ENCODE results near the gene TIMM22. TPM values are rescaled to one million over a fixed set of nuclear protein-coding genes. Genes with fewer than 3 reads are reported as not detected.

The TIMM22 gene
- total and polyA plus RNA-seq, 2 of the 13 experiments (the other 11 are each of a cell fraction or from before 2014, with no cell fraction given), result 6.2 to 15.5 TPM

DNA sequence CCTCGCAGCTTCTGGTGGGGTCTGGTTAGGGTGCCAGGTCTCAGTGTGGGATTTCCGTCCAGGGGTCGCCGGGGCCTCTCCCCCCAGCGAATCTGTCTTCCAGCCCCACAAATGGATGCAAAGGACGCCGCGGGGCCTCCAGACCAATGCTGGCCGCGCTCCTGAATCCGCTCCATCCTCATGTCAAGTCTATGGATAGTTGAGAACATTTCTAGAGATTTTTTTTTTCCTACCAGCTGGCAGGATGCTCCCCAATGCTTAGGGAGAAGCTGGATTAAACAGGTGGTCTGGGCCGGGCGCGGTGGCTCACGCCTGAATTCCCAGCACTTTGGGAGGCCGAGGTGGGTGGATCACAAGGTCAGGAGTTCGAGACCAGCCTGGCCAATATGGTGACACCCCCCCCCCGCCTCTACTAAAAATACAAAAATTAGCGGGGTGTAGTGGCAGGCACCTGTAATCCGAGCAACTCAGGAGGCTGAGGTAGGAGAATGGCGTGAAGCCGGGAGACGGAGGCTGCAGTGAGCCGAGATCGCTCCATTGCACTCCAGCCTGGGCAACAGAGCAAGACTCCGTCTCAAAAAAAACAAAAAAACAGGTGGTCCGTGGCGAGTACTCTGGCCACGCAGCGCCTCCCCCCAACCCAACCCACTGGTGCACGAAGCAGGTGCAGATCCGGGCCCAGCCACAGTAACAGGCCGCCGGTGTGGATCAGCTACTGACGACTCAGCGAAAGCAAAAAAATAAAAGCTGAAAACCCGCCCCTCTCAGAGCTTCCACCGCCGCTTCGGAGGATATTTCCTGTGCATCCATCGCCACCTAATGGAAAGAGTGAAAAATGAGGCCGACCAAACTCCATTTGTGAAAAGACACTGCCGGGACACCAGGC lies 16.3 kb upstream of the TIMM22 start (continued):
- TF ChIP-seq, protein P1, sequence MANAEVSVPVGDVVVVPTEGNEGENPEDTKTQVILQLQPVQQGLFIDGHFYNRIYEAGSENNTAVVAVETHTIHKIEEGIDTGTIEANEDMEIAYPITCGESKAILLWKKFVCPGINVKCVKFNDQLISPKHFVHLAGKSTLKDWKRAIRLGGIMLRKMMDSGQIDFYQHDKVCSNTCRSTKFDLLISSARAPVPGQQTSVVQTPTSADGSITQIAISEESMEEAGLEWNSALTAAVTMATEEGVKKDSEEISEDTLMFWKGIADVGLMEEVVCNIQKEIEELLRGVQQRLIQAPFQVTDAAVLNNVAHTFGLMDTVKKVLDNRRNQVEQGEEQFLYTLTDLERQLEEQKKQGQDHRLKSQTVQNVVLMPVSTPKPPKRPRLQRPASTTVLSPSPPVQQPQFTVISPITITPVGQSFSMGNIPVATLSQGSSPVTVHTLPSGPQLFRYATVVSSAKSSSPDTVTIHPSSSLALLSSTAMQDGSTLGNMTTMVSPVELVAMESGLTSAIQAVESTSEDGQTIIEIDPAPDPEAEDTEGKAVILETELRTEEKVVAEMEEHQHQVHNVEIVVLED (CRISPR knock-in tag; IDR thresholded peaks at IDR 0.05; ENCODE audit: borderline replicate concordance), result no peak
- TF ChIP-seq NFYB (CRISPR knock-in tag; IDR thresholded peaks at IDR 0.05) (no peak), HCFC1 (IDR thresholded peaks at IDR 0.05; ENCODE audit: low read depth, low read length) (no peak), SETDB1 (CRISPR knock-in tag; IDR thresholded peaks at IDR 0.05; ENCODE audit: borderline replicate concordance) (no peak), AGO1 (IDR thresholded peaks at IDR 0.05; ENCODE audit: low read depth, low read length, poor library complexity, severe bottlenecking) (no peak), SOX13 (IDR thresholded peaks at IDR 0.05) (no peak), SOX13 (CRISPR knock-in tag; conservative IDR thresholded peaks at IDR 0.05 in 1 of 2, IDR thresholded peaks at IDR 0.05 in 1 of 2) (no peak), MBD4 (IDR thresholded peaks at IDR 0.05; ENCODE audit: borderline replicate concordance, low read length) (no peak), ZNF263 (CRISPR knock-in tag; IDR thresholded peaks at IDR 0.05) (no peak), POLR2AphosphoS2 (IDR thresholded peaks at IDR 0.05; ENCODE audit: low read depth, low read length) (no peak), JDP2 (CRISPR knock-in tag; IDR thresholded peaks at IDR 0.05; ENCODE audit: borderline replicate concordance) (no peak), NCOA1 (CRISPR knock-in tag; IDR thresholded peaks at IDR 0.05) (no peak)
- TF ChIP-seq, protein P2, sequence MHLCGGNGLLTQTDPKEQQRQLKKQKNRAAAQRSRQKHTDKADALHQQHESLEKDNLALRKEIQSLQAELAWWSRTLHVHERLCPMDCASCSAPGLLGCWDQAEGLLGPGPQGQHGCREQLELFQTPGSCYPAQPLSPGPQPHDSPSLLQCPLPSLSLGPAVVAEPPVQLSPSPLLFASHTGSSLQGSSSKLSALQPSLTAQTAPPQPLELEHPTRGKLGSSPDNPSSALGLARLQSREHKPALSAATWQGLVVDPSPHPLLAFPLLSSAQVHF (CRISPR knock-in tag; IDR thresholded peaks at IDR 0.05), result no peak
- TF ChIP-seq, protein P3, sequence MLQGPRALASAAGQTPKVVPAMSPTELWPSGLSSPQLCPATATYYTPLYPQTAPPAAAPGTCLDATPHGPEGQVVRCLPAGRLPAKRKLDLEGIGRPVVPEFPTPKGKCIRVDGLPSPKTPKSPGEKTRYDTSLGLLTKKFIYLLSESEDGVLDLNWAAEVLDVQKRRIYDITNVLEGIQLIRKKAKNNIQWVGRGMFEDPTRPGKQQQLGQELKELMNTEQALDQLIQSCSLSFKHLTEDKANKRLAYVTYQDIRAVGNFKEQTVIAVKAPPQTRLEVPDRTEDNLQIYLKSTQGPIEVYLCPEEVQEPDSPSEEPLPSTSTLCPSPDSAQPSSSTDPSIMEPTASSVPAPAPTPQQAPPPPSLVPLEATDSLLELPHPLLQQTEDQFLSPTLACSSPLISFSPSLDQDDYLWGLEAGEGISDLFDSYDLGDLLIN (CRISPR knock-in tag; IDR thresholded peaks at IDR 0.05; ENCODE audit: borderline replicate concordance), result no peak
- TF ChIP-seq, protein P4, sequence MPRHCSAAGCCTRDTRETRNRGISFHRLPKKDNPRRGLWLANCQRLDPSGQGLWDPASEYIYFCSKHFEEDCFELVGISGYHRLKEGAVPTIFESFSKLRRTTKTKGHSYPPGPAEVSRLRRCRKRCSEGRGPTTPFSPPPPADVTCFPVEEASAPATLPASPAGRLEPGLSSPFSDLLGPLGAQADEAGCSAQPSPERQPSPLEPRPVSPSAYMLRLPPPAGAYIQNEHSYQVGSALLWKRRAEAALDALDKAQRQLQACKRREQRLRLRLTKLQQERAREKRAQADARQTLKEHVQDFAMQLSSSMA (CRISPR knock-in tag; IDR thresholded peaks at IDR 0.05), result no peak
- TF ChIP-seq, protein P5, sequence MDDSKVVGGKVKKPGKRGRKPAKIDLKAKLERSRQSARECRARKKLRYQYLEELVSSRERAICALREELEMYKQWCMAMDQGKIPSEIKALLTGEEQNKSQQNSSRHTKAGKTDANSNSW (CRISPR knock-in tag; IDR thresholded peaks at IDR 0.05; ENCODE audit: borderline replicate concordance), result no peak
- TF ChIP-seq, protein P6, sequence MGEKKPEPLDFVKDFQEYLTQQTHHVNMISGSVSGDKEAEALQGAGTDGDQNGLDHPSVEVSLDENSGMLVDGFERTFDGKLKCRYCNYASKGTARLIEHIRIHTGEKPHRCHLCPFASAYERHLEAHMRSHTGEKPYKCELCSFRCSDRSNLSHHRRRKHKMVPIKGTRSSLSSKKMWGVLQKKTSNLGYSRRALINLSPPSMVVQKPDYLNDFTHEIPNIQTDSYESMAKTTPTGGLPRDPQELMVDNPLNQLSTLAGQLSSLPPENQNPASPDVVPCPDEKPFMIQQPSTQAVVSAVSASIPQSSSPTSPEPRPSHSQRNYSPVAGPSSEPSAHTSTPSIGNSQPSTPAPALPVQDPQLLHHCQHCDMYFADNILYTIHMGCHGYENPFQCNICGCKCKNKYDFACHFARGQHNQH (CRISPR knock-in tag; IDR thresholded peaks at IDR 0.05), result no peak
- TF ChIP-seq, protein P7, sequence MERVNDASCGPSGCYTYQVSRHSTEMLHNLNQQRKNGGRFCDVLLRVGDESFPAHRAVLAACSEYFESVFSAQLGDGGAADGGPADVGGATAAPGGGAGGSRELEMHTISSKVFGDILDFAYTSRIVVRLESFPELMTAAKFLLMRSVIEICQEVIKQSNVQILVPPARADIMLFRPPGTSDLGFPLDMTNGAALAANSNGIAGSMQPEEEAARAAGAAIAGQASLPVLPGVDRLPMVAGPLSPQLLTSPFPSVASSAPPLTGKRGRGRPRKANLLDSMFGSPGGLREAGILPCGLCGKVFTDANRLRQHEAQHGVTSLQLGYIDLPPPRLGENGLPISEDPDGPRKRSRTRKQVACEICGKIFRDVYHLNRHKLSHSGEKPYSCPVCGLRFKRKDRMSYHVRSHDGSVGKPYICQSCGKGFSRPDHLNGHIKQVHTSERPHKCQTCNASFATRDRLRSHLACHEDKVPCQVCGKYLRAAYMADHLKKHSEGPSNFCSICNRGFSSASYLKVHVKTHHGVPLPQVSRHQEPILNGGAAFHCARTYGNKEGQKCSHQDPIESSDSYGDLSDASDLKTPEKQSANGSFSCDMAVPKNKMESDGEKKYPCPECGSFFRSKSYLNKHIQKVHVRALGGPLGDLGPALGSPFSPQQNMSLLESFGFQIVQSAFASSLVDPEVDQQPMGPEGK (CRISPR knock-in tag; IDR thresholded peaks at IDR 0.05), result 0 out of 2 replicates have a peak, but pooled peaks have one; percentile 16
- TF ChIP-seq, protein P8, sequence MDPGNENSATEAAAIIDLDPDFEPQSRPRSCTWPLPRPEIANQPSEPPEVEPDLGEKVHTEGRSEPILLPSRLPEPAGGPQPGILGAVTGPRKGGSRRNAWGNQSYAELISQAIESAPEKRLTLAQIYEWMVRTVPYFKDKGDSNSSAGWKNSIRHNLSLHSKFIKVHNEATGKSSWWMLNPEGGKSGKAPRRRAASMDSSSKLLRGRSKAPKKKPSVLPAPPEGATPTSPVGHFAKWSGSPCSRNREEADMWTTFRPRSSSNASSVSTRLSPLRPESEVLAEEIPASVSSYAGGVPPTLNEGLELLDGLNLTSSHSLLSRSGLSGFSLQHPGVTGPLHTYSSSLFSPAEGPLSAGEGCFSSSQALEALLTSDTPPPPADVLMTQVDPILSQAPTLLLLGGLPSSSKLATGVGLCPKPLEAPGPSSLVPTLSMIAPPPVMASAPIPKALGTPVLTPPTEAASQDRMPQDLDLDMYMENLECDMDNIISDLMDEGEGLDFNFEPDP (CRISPR knock-in tag; conservative IDR thresholded peaks at IDR 0.05), result no peak
